Neural progenitor cell (in vitro differentiated cells): ENCODE data around the gene INHBB.

Experiments
- CTCF ChIP-seq: fragments of 200-600 bp; sonication (generic); IDR thresholded peaks from 2 replicates; pipeline ENCODE4 v1.5.1; 2017; ENCODE audit warnings: antibody characterized with exemption, mild to moderate bottlenecking
- EZH2phosphoT487 ChIP-seq: fragments of 200-600 bp; sonication (generic); IDR thresholded peaks from 2 replicates; pipeline ENCODE4 v1.6.1; 2017; ENCODE audit warnings: antibody characterized with exemption

GRCh38 chr2:120345608-120346007 is 328 bp upstream of the INHBB start:
- TF ChIP-seq EZH2phosphoT487 (no peak), CTCF (no peak)
